DND-41 (cell line): Measurements from ENCODE around the gene C9orf50.

ENCODE experiments used
- CTCF ChIP-seq: IDR thresholded peaks from 2 replicates; pipeline ENCODE4 v1.5.1; 2012; ENCODE audit warnings: borderline replicate concordance, low read length, moderate library complexity, mild to moderate bottlenecking; ENCODE audit not compliant: poor library complexity, severe bottlenecking; ENCODE audit errors: extremely low read depth
- EZH2 ChIP-seq: IDR thresholded peaks from 3 replicates; pipeline ENCODE4 v1.6.1; 2012; ENCODE audit warnings: borderline replicate concordance, low read depth, mild to moderate bottlenecking, moderate library complexity, low read length, inconsistent platforms; ENCODE audit not compliant: severe bottlenecking

- TF ChIP-seq CTCF (no peak), EZH2 (no peak)
Measured at GRCh38 chr9:129666575-129666974, 45.7 kb upstream of the C9orf50 start.
